Natural killer cell treated with Interleukin-12 subunit alpha and Interleukin-12 subunit beta and Interleukin-15 and Interleukin-18, amount 100 ng/mL, for 72 hours (primary cell): ENCODE results near the gene CYP2E1. TPM values are rescaled to one million over a fixed set of nuclear protein-coding genes. Genes with fewer than 3 reads are reported as not detected.
"Not testable (repeated sequence)": the region's sequence is repeated elsewhere in the genome, so short reads cannot be mapped to it uniquely, and the experiment has no call there.

Experiments used
- ATAC-seq, 2 donors: fragments of 150-1000 bp; cut with Tn5 transposase in 1 of 2; sonication (Bioruptor Pico), chemical (Tn5 transposase) in 1 of 2; 2 replicates each; pipeline ENCODE4 v1.10.0; 2021
- DNase-seq: peaks from one replicate; pipeline ENCODE4 v3.0.0; 2022; ENCODE audit warnings: low spot score
- H3K27ac Mint-ChIP-seq, 2 donors: 1 replicate in 1 of 2; 2 replicates in 1 of 2; pipeline ENCODE4 v1.8.0; 2022; ENCODE audit warnings: mixed read lengths in 2 of 2, mild to moderate bottlenecking in 1 of 2, moderate library complexity in 1 of 2
- H3K27me3 Mint-ChIP-seq, 2 donors: 1 replicate in 1 of 2; 2 replicates in 1 of 2; pipeline ENCODE4 v1.8.0; 2022; ENCODE audit warnings: mixed read lengths in 2 of 2
- H3K36me3 Mint-ChIP-seq: one replicate; pipeline ENCODE4 v1.8.0; 2022; ENCODE audit warnings: mixed read lengths
- H3K4me1 Mint-ChIP-seq, 2 donors: 1 replicate in 1 of 2; 2 replicates in 1 of 2; pipeline ENCODE4 v1.8.0; 2022; ENCODE audit warnings: low read depth in 2 of 2, mixed read lengths in 2 of 2, mild to moderate bottlenecking in 1 of 2
- H3K4me3 Mint-ChIP-seq: one replicate; pipeline ENCODE4 v1.8.0; 2022; ENCODE audit warnings: mixed read lengths
- H3K9me3 Mint-ChIP-seq: 2 replicates; pipeline ENCODE4 v1.8.0; 2022; ENCODE audit warnings: mixed read lengths
- total RNA-seq, 2 donors: library from RNA; stranded (reverse); gene quantifications; one replicate each; pipeline ENCODE4 v1.2.3, GENCODE V29; 2022

Gene CYP2E1
- total RNA-seq, 2 donors from 2014 or later: 0.42 to 0.71 TPM

GRCh38 chr10:133534417-133534816 lies 7.3 kb downstream of the CYP2E1 start:
- no peak overlapping the region for H3K4me3 Mint-ChIP-seq
- peaks cover 9 to 17% of the 10 kb centered on the region in 2 donors for H3K4me1 Mint-ChIP-seq
- no peaks in the 10 kb centered on the region for H3K36me3 Mint-ChIP-seq
- no peak overlapping the region for H3K27ac Mint-ChIP-seq
- DNase-seq (no peak), ATAC-seq (no peak)
- H3K27me3 Mint-ChIP-seq: peaks cover 28 to 30% of the 10 kb centered on the region in 2 donors
- no peaks in the 10 kb centered on the region for H3K9me3 Mint-ChIP-seq

- Mint-ChIP-seq H3K36me3 (no peaks in the 10 kb centered on the region), H3K9me3 (no peaks in the 10 kb centered on the region), H3K4me3 (no peak overlapping the region), H3K4me1 (peaks cover 0 to under 1% of the 10 kb centered on the region in 2 donors), H3K27me3 (peaks cover 14 to 16% of the 10 kb centered on the region in 2 donors), H3K27ac (no peak overlapping the region)
- DNase-seq: no peak
- ATAC-seq: no peak
Measured at GRCh38 chr10:133536198-133536597, 9.0 kb downstream of the CYP2E1 start.

GRCh38 chr10:133537546-133538545 lies 10.7 kb downstream of the CYP2E1 start:
- Mint-ChIP-seq H3K9me3 (no peaks in the 10 kb centered on the region), H3K4me3 (no peak overlapping the region), H3K27me3 (peaks cover 7 to 13% of the 10 kb centered on the region in 2 donors), H3K27ac (no peak overlapping the region), H3K36me3 (no peaks in the 10 kb centered on the region), H3K4me1 (no peaks in the 10 kb centered on the region)
- no peak for ATAC-seq
- DNase-seq: no peak

GRCh38 chr10:133541441-133541975 lies 14.3 kb downstream of the CYP2E1 start:
- H3K9me3 Mint-ChIP-seq, H3K4me1 Mint-ChIP-seq, H3K4me3 Mint-ChIP-seq, H3K36me3 Mint-ChIP-seq, ATAC-seq, H3K27ac Mint-ChIP-seq, DNase-seq: not testable (repeated sequence)
- peaks cover 7 to 39% of the 10 kb centered on the region in 2 donors for H3K27me3 Mint-ChIP-seq

- no peak overlapping the region for H3K27ac Mint-ChIP-seq
- peaks cover 9% of the 10 kb centered on the region for H3K9me3 Mint-ChIP-seq
- DNase-seq (no peak), ATAC-seq (no peak)
- H3K4me3 Mint-ChIP-seq: no peak overlapping the region
- peaks cover 0 to 4% of the 10 kb centered on the region in 2 donors for H3K4me1 Mint-ChIP-seq
- H3K27me3 Mint-ChIP-seq: peaks cover 20 to 58% of the 10 kb centered on the region in 2 donors
- H3K36me3 Mint-ChIP-seq: peaks cover 19% of the 10 kb centered on the region
Measured at GRCh38 chr10:133544506-133544905, 17.3 kb downstream of the CYP2E1 start.

GRCh38 chr10:133554600-133554999 lies 27.4 kb downstream of the CYP2E1 start:
- DNase-seq (no peak), ATAC-seq (no peak)
- no peaks in the 10 kb centered on the region for H3K9me3 Mint-ChIP-seq
- H3K36me3 Mint-ChIP-seq: no peaks in the 10 kb centered on the region
- H3K4me3 Mint-ChIP-seq: no peak overlapping the region
- no peak overlapping the region for H3K27ac Mint-ChIP-seq
- peaks cover 12 to 35% of the 10 kb centered on the region in 2 donors for H3K27me3 Mint-ChIP-seq
- no peaks in the 10 kb centered on the region for H3K4me1 Mint-ChIP-seq

- no peak overlapping the region for H3K27ac Mint-ChIP-seq
- ATAC-seq: peak in 1 of 2 donors; percentile 49
- peaks cover 12 to 30% of the 10 kb centered on the region in 2 donors for H3K27me3 Mint-ChIP-seq
- H3K4me1 Mint-ChIP-seq: no peaks in the 10 kb centered on the region
- H3K4me3 Mint-ChIP-seq: no peak overlapping the region
- no peak for DNase-seq
- no peaks in the 10 kb centered on the region for H3K9me3 Mint-ChIP-seq
- H3K36me3 Mint-ChIP-seq: no peaks in the 10 kb centered on the region
Measured at GRCh38 chr10:133555521-133555920, 28.4 kb downstream of the CYP2E1 start.

- Mint-ChIP-seq H3K4me3 (no peak overlapping the region), H3K4me1 (no peaks in the 10 kb centered on the region), H3K9me3 (no peaks in the 10 kb centered on the region), H3K27me3 (peaks cover 12 to 33% of the 10 kb centered on the region in 2 donors), H3K36me3 (no peaks in the 10 kb centered on the region), H3K27ac (no peak overlapping the region)
- no peak for ATAC-seq
- DNase-seq: no peak
Measured at GRCh38 chr10:133557381-133557780, 30.2 kb downstream of the CYP2E1 start.

GRCh38 chr10:133559216-133559615 lies 32.1 kb downstream of the CYP2E1 start:
- no peaks in the 10 kb centered on the region for H3K36me3 Mint-ChIP-seq
- peaks cover 12 to 35% of the 10 kb centered on the region in 2 donors for H3K27me3 Mint-ChIP-seq
- DNase-seq (no peak), ATAC-seq (no peak)
- no peaks in the 10 kb centered on the region for H3K9me3 Mint-ChIP-seq
- H3K4me1 Mint-ChIP-seq: no peaks in the 10 kb centered on the region
- no peak overlapping the region for H3K27ac Mint-ChIP-seq
- H3K4me3 Mint-ChIP-seq: no peak overlapping the region

GRCh38 chr10:133564816-133565215 lies 37.7 kb downstream of the CYP2E1 start:
- Mint-ChIP-seq H3K4me1 (no peaks in the 10 kb centered on the region), H3K9me3 (no peaks in the 10 kb centered on the region)
- no peak for DNase-seq

GRCh38 chr10:133565441-133566294 lies 38.5 kb downstream of the CYP2E1 start, which contains the start of gene SYCE1:
Gene SYCE1, minus strand, starts transcription at chr10:133565583. Its CDS starts 54 bp downstream, at chr10:133565529.
- Mint-ChIP-seq H3K4me1 (no peaks in the 10 kb centered on the region), H3K27me3 (peaks cover 10 to 23% of the 10 kb centered on the region in 2 donors)
- no peak for DNase-seq

More at GRCh38 chr10:133564816-133565215, 37.7 kb downstream of the CYP2E1 start:
- Mint-ChIP-seq H3K36me3 (no peaks in the 10 kb centered on the region), H3K27ac (no peak overlapping the region), H3K4me3 (no peak overlapping the region), H3K27me3 (peaks cover 10 to 23% of the 10 kb centered on the region in 2 donors)
- ATAC-seq: no peak

GRCh38 chr10:133567119-133567518 lies 40.0 kb downstream of the CYP2E1 start:
- DNase-seq (no peak), ATAC-seq (no peak)
- Mint-ChIP-seq H3K9me3 (no peaks in the 10 kb centered on the region), H3K4me1 (no peaks in the 10 kb centered on the region), H3K27ac (no peak overlapping the region), H3K36me3 (no peaks in the 10 kb centered on the region), H3K4me3 (no peak overlapping the region), H3K27me3 (peaks cover 8 to 15% of the 10 kb centered on the region in 2 donors)

More at GRCh38 chr10:133565441-133566294, 38.5 kb downstream of the CYP2E1 start, which contains the start of gene SYCE1:
- Mint-ChIP-seq H3K36me3 (no peaks in the 10 kb centered on the region), H3K4me3 (no peak within 1 kb of the TSS), H3K9me3 (no peaks in the 10 kb centered on the region), H3K27ac (no peak within 1 kb of the TSS)
- no peak for ATAC-seq

GRCh38 chr10:133567609-133568286 lies 40.6 kb downstream of the CYP2E1 start:
- Mint-ChIP-seq H3K27me3 (peaks cover 8 to 11% of the 10 kb centered on the region in 2 donors), H3K36me3 (peaks cover 1% of the 10 kb centered on the region), H3K27ac (no peak overlapping the region), H3K9me3 (peaks cover under 1% of the 10 kb centered on the region), H3K4me3 (no peak overlapping the region), H3K4me1 (no peaks in the 10 kb centered on the region)
- no peak for ATAC-seq
- no peak for DNase-seq
